ENCODE measurements around the gene HMGXB4. TPM values are rescaled to one million over a fixed set of nuclear protein-coding genes. Genes with fewer than 3 reads are reported as not detected.

HMGXB4 gene
- total and polyA plus RNA-seq, 2 donors from 2014 or later: 3.7 to 17.3 TPM

- DNase-seq: no peak
- no peak overlapping the region for H3K4me3 ChIP-seq (ENCODE audit: low read length in 3 of 3)
- no peaks in the 10 kb centered on the region for H3K9me3 ChIP-seq (ENCODE audit: control insufficient read depth in 2 of 3, insufficient read depth in 1 of 3, low read length in 3 of 3)
- H3K36me3 ChIP-seq (ENCODE audit: control insufficient read depth in 2 of 3, insufficient read depth in 3 of 3, low read length in 3 of 3): peaks cover 0 to 4% (median 0%) of the 10 kb centered on the region in 3 donors
- no peak for TF ChIP-seq CTCF (IDR thresholded peaks at IDR 0.05; ENCODE audit: borderline replicate concordance, extremely low read depth, insufficient read depth)
- H3K9ac ChIP-seq (ENCODE audit: low read length in 3 of 3): no peak overlapping the region
- no peaks in the 10 kb centered on the region for H3K27me3 ChIP-seq (ENCODE audit: control insufficient read depth, insufficient read depth, low read length)
- peaks cover 0 to 39% (median 23%) of the 10 kb centered on the region in 3 donors for H3K4me1 ChIP-seq (ENCODE audit: control insufficient read depth in 2 of 3, insufficient read depth in 2 of 3, low read depth in 1 of 3, low read length in 3 of 3)
- H3K27ac ChIP-seq (ENCODE audit: low read depth in 2 of 2, low read length in 2 of 2): peak overlapping the region in 1 of 2 donors; percentile 16
- FAIRE-seq: no peak
- intact Hi-C loops (cut with DNase I): no loop called here
These were observed 50.1 kb downstream of the HMGXB4 start for GRCh38 chr22:35307372-35307771.

- Histone ChIP-seq H3K36me3 (ENCODE audit: control insufficient read depth in 2 of 3, insufficient read depth in 3 of 3, low read length in 3 of 3) (peaks cover 0 to 2% (median 0%) of the 10 kb centered on the region in 3 donors), H3K4me1 (ENCODE audit: control insufficient read depth in 2 of 3, insufficient read depth in 2 of 3, low read depth in 1 of 3, low read length in 3 of 3) (peaks cover 0 to 44% (median 28%) of the 10 kb centered on the region in 3 donors), H3K27ac (ENCODE audit: low read depth in 2 of 2, low read length in 2 of 2) (peak overlapping the region in 1 of 2 donors; percentile 16), H3K4me3 (ENCODE audit: low read length in 3 of 3) (no peak overlapping the region), H3K9me3 (ENCODE audit: control insufficient read depth in 2 of 3, insufficient read depth in 1 of 3, low read length in 3 of 3) (no peaks in the 10 kb centered on the region), H3K9ac (ENCODE audit: low read length in 3 of 3) (no peak overlapping the region), H3K27me3 (ENCODE audit: control insufficient read depth, insufficient read depth, low read length) (no peaks in the 10 kb centered on the region)
- DNase-seq (no peak), FAIRE-seq (no peak)
- TF ChIP-seq CTCF (IDR thresholded peaks at IDR 0.05; ENCODE audit: borderline replicate concordance, extremely low read depth, insufficient read depth): no peak
- intact Hi-C loops (cut with DNase I): no loop called here
These were observed 50.6 kb downstream of the HMGXB4 start for GRCh38 chr22:35307892-35308291.

GRCh38 chr22:35308480-35309021 is 51.3 kb downstream of the HMGXB4 start:
- intact Hi-C loops (cut with DNase I): no loop called here
- Histone ChIP-seq H3K4me3 (ENCODE audit: low read length in 3 of 3) (no peak overlapping the region), H3K27me3 (ENCODE audit: control insufficient read depth, insufficient read depth, low read length) (no peaks in the 10 kb centered on the region), H3K27ac (ENCODE audit: low read depth in 2 of 2, low read length in 2 of 2) (peak overlapping the region in 1 of 2 donors; percentile 8), H3K4me1 (ENCODE audit: control insufficient read depth in 2 of 3, insufficient read depth in 2 of 3, low read depth in 1 of 3, low read length in 3 of 3) (peaks cover 0 to 47% (median 34%) of the 10 kb centered on the region in 3 donors), H3K9ac (ENCODE audit: low read length in 3 of 3) (no peak overlapping the region), H3K36me3 (ENCODE audit: control insufficient read depth in 2 of 3, insufficient read depth in 3 of 3, low read length in 3 of 3) (no peaks in the 10 kb centered on the region), H3K9me3 (ENCODE audit: control insufficient read depth in 2 of 3, insufficient read depth in 1 of 3, low read length in 3 of 3) (no peaks in the 10 kb centered on the region)
- no peak for TF ChIP-seq CTCF (IDR thresholded peaks at IDR 0.05; ENCODE audit: borderline replicate concordance, extremely low read depth, insufficient read depth)
- FAIRE-seq (no peak), DNase-seq (no peak)

All from kidney (tissue), 14 donors.